PC-9 (cell line): ENCODE data around the gene C21orf58. TPM values are rescaled to one million over a fixed set of nuclear protein-coding genes. Genes with fewer than 3 reads are reported as not detected.

Source experiments
- BruUV-seq: library from RNA; stranded (reverse); fragments of 400-500 nt; replicated peaks from 2 replicates; lab custom pipeline; 2021; lab: Mats Ljungman, UMichigan
- CTCF ChIA-PET: fragments of 300-600 bp; sonication (Branson Sonifier 250); formaldehyde crosslinking; loops from one replicate; lab custom pipeline; 2022; ENCODE audit warnings: antibody characterized with exemption; lab: Charles Lee
- POLR2A ChIA-PET: fragments of 300-600 bp; sonication (Branson Sonifier 250); formaldehyde crosslinking; loops from one replicate; lab custom pipeline; 2022; ENCODE audit warnings: antibody characterized with exemption; ENCODE audit not compliant: unreplicated experiment; lab: Charles Lee
- DNase-seq, 2 experiments: peaks; one replicate each; pipeline versions ENCODE4 v3.0.0 to v3.0.0-alpha.2; 2015 to 2022; ENCODE audit warnings: mixed read lengths in 1 of 2
- H2AFZ ChIP-seq: fragments of 200-600 bp; sonication (generic); 2 replicates; pipeline ENCODE4 v1.8.1; 2017; ENCODE audit warnings: antibody characterized with exemption
- H3F3A ChIP-seq: fragments of 200-600 bp; sonication (generic); 2 replicates; pipeline ENCODE4 v1.8.1; 2017; ENCODE audit warnings: antibody characterized with exemption, mild to moderate bottlenecking, low read depth; ENCODE audit not compliant: insufficient read depth
- H3K27ac ChIP-seq: fragments of 200-600 bp; sonication (generic); 2 replicates; pipeline ENCODE4 v1.6.1; 2016; ENCODE audit warnings: mixed run types
- H3K27me3 ChIP-seq: fragments of 200-600 bp; sonication (generic); 2 replicates; pipeline ENCODE4 v1.6.1; 2016; ENCODE audit warnings: low read depth, mixed run types; ENCODE audit not compliant: insufficient read depth
- H3K36me3 ChIP-seq: fragments of 200-600 bp; sonication (generic); 2 replicates; pipeline ENCODE4 v1.6.1; 2016; ENCODE audit warnings: low read depth, mixed run types
- H3K4me1 ChIP-seq: fragments of 200-600 bp; sonication (generic); replicated peaks from 2 replicates; pipeline ENCODE4 v1.6.1; 2016; ENCODE audit warnings: mixed run types; ENCODE audit not compliant: insufficient read depth
- H3K4me2 ChIP-seq: fragments of 200-600 bp; sonication (generic); 2 replicates; pipeline ENCODE4 v1.6.1; 2017; ENCODE audit warnings: mixed run types
- H3K4me3 ChIP-seq: fragments of 200-600 bp; sonication (generic); 2 replicates; pipeline ENCODE4 v1.6.1; 2016; ENCODE audit warnings: mixed run types
- H3K79me2 ChIP-seq: fragments of 200-600 bp; sonication (generic); 2 replicates; pipeline ENCODE4 v1.6.1; 2017; ENCODE audit warnings: low read depth, mixed run types
- H3K9me2 ChIP-seq: fragments of 200-600 bp; sonication (generic); 2 replicates; pipeline ENCODE4 v1.8.1; 2017; ENCODE audit warnings: mild to moderate bottlenecking; ENCODE audit not compliant: insufficient read depth
- H3K9me3 ChIP-seq: fragments of 200-600 bp; sonication (generic); 2 replicates; pipeline ENCODE4 v1.8.1; 2016; ENCODE audit warnings: low read depth; ENCODE audit not compliant: insufficient read depth
- H4K20me1 ChIP-seq: fragments of 200-600 bp; sonication (generic); 2 replicates; pipeline ENCODE4 v1.8.1; 2017; ENCODE audit not compliant: insufficient read depth
- EZH2 ChIP-seq: fragments of 200-600 bp; sonication (generic); IDR thresholded peaks from 2 replicates; pipeline ENCODE4 v1.8.0; 2017; ENCODE audit warnings: antibody characterized with exemption, low read depth
- intact Hi-C: fragments of 100-400 bp; cut with micrococcal nuclease; formaldehyde crosslinking; loops from one replicate; pipeline ENCODE4 v1.10.0; 2022; ENCODE audit not compliant: unreplicated experiment
- total RNA-seq: library from RNA; stranded (reverse); gene quantifications from 2 replicates; pipeline ENCODE4 v1.2.3, GENCODE V29; 2021
- TF ChIP-seq, protein P1 (sequence below): fragments of 200-600 bp; sonication (generic); conservative IDR thresholded peaks from 2 replicates; pipeline ENCODE4 v1.6.1; 2017; ENCODE audit warnings: mixed run types, antibody characterized with exemption, mild to moderate bottlenecking, moderate library complexity

Gene C21orf58
- total RNA-seq, 1 experiment from 2014 or later = 28.9 TPM

DNA sequence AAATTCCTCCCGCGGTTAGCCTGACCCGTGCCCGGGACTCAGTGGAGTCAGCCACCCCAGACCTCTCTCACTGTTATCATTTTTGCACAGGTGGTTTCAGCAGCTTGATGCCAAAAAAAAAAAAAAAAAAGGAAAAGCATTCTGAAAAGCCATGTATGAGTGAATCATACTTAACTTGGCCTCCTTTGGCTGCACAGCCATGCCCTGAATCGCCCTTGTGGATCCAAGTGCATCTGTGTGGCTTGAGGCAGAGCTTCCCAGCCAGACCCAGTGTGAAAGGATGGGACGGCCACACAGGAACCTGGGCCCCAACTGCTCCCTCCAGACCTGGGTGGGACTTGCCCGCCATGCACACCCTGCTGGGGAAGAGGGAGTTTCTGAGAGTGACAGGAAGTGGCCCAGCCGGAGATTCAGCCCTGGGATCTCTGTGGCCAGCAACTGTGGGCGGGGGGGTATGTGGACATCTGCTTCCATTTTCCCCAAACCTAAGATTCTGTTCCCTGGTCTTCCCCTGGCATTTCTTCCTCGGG lies 29.0 kb downstream of the C21orf58 start:
- H4K20me1 ChIP-seq = no peaks in the 10 kb centered on the region
- peak overlapping the region; percentile 42; the same call in 1 of the 2 replicates for H3K4me2 ChIP-seq
- TF ChIP-seq EZH2 = no peak
- TF ChIP-seq, protein P1, sequence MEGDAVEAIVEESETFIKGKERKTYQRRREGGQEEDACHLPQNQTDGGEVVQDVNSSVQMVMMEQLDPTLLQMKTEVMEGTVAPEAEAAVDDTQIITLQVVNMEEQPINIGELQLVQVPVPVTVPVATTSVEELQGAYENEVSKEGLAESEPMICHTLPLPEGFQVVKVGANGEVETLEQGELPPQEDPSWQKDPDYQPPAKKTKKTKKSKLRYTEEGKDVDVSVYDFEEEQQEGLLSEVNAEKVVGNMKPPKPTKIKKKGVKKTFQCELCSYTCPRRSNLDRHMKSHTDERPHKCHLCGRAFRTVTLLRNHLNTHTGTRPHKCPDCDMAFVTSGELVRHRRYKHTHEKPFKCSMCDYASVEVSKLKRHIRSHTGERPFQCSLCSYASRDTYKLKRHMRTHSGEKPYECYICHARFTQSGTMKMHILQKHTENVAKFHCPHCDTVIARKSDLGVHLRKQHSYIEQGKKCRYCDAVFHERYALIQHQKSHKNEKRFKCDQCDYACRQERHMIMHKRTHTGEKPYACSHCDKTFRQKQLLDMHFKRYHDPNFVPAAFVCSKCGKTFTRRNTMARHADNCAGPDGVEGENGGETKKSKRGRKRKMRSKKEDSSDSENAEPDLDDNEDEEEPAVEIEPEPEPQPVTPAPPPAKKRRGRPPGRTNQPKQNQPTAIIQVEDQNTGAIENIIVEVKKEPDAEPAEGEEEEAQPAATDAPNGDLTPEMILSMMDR = no peak
- H2AFZ ChIP-seq = no peak overlapping the region
- H3K36me3 ChIP-seq = no peaks in the 10 kb centered on the region
- H3K9me2 ChIP-seq = no peaks in the 10 kb centered on the region
- H3K9me3 ChIP-seq = no peaks in the 10 kb centered on the region
- H3K4me3 ChIP-seq = no peak overlapping the region
- no peak overlapping the region for H3K27ac ChIP-seq
- DNase-seq = peak; percentile 20 to 60
- intact Hi-C loops = no loop called here
- no peaks in the 10 kb centered on the region for H3K4me1 ChIP-seq
- ChIA-PET CTCF (interaction anchor here (0.8 kb wide), 1 partner anchor 13 kb away, joined by 4 read pairs; no protein-coding TSS in a partner anchor), POLR2A (interaction anchor here (0.6 kb wide), 1 partner anchor 34 kb away, joined by 6 read pairs; no protein-coding TSS in a partner anchor)
- no peaks in the 10 kb centered on the region for H3K79me2 ChIP-seq
- no TSS peak for BruUV-seq
- no peaks in the 10 kb centered on the region for H3K27me3 ChIP-seq
- no peaks in the 10 kb centered on the region for H3F3A ChIP-seq

DNA sequence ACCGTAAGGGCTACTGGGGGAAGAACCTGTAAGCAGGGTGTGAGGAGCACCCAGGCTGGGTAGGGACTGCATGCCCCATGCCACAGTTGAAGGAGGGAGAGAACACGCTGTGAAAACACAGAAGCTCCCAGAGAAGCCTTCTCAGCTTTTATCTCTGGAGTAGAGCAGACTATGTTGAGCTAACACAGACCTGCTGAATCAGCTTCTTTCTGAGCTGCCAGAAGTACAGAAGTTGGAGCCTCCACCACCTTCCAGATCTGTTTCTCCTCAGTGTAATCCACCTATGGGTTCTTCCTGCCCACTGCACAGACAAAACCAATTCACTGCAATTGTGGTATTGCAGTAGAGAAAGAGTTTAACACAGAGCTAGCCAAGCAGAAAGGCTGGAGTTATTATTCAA lies 32.1 kb downstream of the C21orf58 start:
- BruUV-seq = no TSS peak
- H2AFZ ChIP-seq = no peak overlapping the region
- no peaks in the 10 kb centered on the region for H3K27me3 ChIP-seq
- no peaks in the 10 kb centered on the region; the same call in 1 of the 2 replicates for H3K36me3 ChIP-seq
- peaks cover 8% of the 10 kb centered on the region; the same call in 1 of the 2 replicates for H3F3A ChIP-seq
- H3K4me3 ChIP-seq = no peak overlapping the region
- intact Hi-C loops = no loop called here
- H3K4me1 ChIP-seq = 0 out of 2 replicates have a peak, but pooled peaks cover 6% of the 10 kb centered on the region
- no peaks in the 10 kb centered on the region for H3K79me2 ChIP-seq
- no peak for DNase-seq
- H3K4me2 ChIP-seq = no peak overlapping the region
- no peaks in the 10 kb centered on the region for H4K20me1 ChIP-seq
- H3K9me3 ChIP-seq = no peaks in the 10 kb centered on the region
- H3K9me2 ChIP-seq = no peaks in the 10 kb centered on the region
- ChIA-PET POLR2A (no interaction called here), CTCF (no interaction called here)
- no peak overlapping the region for H3K27ac ChIP-seq
- TF ChIP-seq EZH2 = no peak
- TF ChIP-seq, protein P1 = no peak

DNA sequence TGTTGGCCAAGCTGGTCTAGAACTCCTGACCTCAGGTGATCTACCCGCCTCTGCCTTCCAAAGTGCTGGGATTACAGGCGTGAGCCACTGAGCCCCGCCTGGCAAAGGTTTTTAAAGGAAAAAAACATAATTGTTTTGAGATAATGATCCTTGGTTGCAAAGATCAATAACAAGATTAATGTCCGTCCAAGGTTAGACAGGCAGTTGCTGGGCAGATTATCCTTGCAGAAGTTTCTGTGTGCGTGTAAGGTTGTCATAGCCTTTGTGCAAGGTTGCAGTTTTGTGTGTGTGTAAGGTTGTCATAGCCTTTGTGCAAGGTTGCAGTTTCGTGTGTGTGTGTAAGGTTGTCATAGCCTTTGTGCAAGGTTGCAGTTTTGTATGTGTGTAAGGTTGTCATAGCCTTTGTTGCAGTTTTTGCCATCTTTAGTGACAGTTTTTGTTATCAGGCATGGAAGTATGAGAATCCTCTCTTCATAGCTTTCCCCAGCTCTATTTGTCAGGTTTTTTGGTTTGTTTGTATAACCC lies 34.0 kb downstream of the C21orf58 start:
- intact Hi-C loops = loop anchor here (10.0 kb wide), 1 partner anchor 145 kb away; no protein-coding TSS in a partner anchor
- TF ChIP-seq, protein P1 = no peak
- no peak for TF ChIP-seq EZH2
- no peaks in the 10 kb centered on the region for H3K27me3 ChIP-seq
- BruUV-seq = no TSS peak
- peaks cover 6% of the 10 kb centered on the region; the same call in 1 of the 2 replicates for H4K20me1 ChIP-seq
- H3K4me1 ChIP-seq = peaks cover 12% of the 10 kb centered on the region
- DNase-seq = no peak
- peaks cover 9% of the 10 kb centered on the region for H3K79me2 ChIP-seq
- no peaks in the 10 kb centered on the region; the same call in 1 of the 2 replicates for H3K36me3 ChIP-seq
- POLR2A ChIA-PET = interaction anchor here (0.5 kb wide), 1 partner anchor 10 kb away, joined by 3 read pairs; no protein-coding TSS in a partner anchor
- no peaks in the 10 kb centered on the region for H3K9me2 ChIP-seq
- H3K9me3 ChIP-seq = no peaks in the 10 kb centered on the region
- H3K4me2 ChIP-seq = no peak overlapping the region
- CTCF ChIA-PET = interaction anchor here (0.6 kb wide), 1 partner anchor 136 kb away, joined by 3 read pairs; no protein-coding TSS in a partner anchor
- H3F3A ChIP-seq = peaks cover 17% of the 10 kb centered on the region; the same call in 1 of the 2 replicates
- no peak overlapping the region for H2AFZ ChIP-seq
- no peak overlapping the region for H3K4me3 ChIP-seq
- H3K27ac ChIP-seq = no peak overlapping the region
